Suppressor macrophage treated with lipopolysaccharide for 4 hours (primary cell): ENCODE results near the gene SLIT1.
A peak's percentile ranks its signal among the peaks of the same experiment; 100 is the strongest.
"Not testable (repeated sequence)": the region's sequence is repeated elsewhere in the genome, so short reads cannot be mapped to it uniquely, and the experiment has no call there.

ENCODE experiments used
- DNase-seq: peaks from one replicate; pipeline ENCODE4 v3.0.0-alpha.2; 2020

SLIT1 gene

DNA sequence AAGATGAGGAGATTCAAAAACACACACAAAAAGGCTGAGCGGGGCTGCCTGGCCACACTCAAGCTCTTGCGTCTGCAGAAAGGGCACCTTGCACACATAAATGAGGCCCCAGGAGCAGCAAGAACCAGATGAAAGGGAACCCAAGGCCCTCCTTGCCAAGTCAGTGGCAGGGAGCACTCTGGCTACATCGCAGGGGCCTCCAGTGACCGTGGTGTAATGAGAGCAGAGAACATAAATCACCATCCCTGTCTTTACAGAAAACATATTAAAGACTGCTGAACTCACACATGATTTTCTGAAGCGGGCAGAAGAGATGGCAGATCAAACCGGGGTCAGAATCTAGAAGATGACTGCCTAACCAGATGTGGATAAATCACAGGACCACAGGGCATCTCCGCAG is 80.5 kb downstream of the SLIT1 start:
- DNase-seq = no peak

DNA sequence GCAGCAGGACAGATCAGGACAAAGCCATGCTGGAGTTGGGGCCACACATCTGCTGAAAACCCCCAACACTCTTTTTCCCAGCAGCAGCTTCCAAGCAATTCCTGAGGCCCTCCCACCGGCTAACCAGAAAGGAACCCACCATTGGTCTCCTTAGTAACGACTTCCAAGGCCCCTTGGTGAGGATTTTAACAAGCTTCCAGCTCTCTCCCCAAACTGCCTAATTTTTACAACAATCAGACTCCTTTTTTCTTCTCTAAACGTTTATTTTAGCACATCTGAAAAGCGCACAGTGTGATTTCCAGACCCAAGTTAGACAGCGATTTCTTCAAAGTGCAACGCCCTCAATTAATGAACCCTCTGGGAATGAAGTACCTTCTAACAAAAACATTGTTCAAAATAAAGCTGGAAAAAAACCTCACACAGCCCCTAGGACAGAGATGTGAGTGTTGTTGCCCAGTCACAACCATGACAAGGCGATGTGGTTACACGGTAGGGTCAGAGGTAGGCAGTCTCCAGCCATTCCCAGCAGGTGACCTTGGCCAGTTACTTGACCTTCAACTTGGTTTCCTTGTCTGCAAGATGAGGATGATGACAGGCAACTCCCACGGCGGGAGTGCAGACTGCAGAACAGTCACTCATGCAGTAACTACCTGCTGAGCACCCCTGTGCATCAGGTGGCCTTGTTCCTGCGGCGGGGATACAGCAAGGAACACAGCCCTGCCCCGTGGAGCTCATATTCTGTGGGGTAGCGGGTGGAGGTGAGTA is 82.3 kb downstream of the SLIT1 start:
- DNase-seq = no peak

DNA sequence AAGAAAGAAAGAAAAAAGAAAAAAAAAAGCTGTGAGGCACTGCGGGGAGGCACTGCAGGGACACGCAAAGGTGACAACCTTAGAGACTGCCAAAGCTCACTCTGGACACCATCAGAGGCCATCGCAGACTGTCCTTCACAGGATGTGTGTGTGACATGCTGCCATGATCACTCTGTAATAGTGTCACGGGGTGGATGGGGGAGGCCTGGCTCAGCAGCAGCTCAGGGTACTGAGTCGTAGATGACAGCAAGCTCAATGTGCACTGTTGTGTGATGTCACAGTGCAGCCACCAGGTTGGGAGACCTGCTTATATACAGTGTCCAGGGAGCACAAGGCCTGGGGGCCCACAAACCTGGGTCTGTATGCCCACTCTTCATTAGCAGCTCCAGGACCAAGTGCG is 83.3 kb downstream of the SLIT1 start:
- no peak for DNase-seq

GRCh38 chr10:97101166-97101940 is 84.4 kb downstream of the SLIT1 start:
- no peak for DNase-seq

DNA sequence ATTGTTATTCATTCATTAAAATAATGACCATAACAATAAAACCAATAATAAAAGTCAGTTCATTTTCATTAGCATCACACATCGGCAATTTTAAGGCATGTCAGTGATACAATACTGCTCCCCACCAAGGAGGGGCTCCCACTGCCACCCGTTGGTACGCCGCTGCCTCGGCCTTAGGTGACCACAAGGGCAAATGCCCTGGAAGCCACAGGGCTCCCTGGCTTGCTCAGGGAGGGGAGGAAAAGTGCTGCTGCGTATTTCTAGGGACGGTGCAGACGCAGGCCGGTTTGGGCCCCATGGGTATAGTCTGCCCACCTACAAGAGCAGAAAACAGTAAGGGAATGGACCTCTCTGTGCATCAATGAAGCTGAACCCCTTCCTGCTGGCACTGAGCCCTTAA is 85.1 kb downstream of the SLIT1 start:
- DNase-seq = no peak

DNA sequence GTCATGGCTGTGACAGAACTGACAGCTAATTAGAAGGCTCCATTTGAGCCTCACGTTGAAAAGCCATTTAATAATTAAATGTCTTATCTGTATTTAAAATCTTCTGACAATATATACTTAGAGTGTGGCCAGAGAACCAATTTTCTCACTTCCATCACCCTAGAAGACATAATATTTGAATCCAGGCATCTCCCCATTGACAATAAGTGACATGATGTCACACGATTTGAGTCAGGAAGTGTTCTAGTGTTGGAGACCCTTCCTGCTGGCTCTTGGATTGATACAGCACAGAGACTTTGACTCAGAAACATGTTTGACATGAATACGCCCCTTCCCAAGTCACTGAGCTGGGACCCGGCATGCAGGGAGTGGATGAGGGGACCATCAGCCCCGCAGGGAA is 85.9 kb downstream of the SLIT1 start:
- no peak for DNase-seq

DNA sequence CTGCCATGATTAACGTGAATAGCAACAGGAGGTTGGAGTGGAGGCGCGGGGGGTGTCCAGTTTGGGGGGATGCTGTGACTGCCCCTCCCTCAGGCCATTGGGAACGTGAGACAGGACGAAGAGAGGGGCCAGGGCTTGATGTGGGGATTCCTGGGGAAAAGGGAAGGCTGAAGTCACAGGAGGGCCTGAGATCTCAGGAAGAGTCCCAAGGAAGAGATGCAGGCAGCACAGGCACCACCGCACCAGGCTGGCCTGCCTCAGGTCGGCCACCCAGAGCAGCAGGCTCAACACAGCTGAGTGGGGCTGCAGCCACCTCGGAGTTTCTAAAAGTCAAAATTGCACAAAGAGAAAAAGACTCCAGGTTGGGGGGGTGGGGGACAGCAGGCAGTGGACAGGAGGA is 86.7 kb downstream of the SLIT1 start:
- DNase-seq = no peak

DNA sequence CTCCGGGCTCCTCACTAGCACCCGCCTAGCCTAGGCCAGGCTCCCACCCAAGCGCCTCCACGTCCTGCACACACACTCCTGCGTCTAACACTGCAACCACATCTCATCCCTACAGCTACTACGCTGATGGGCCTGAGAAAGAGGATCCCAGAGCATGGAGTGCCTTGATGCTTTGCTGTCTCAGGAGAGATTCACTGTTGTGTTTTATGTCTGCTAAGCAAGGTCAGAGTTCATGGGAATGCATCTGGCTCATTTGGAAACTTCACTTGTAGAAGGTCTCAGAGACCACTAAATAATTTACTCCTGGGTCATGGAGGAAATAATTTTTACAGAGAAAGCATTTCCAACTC is 88.7 kb downstream of the SLIT1 start:
- DNase-seq = no peak

DNA sequence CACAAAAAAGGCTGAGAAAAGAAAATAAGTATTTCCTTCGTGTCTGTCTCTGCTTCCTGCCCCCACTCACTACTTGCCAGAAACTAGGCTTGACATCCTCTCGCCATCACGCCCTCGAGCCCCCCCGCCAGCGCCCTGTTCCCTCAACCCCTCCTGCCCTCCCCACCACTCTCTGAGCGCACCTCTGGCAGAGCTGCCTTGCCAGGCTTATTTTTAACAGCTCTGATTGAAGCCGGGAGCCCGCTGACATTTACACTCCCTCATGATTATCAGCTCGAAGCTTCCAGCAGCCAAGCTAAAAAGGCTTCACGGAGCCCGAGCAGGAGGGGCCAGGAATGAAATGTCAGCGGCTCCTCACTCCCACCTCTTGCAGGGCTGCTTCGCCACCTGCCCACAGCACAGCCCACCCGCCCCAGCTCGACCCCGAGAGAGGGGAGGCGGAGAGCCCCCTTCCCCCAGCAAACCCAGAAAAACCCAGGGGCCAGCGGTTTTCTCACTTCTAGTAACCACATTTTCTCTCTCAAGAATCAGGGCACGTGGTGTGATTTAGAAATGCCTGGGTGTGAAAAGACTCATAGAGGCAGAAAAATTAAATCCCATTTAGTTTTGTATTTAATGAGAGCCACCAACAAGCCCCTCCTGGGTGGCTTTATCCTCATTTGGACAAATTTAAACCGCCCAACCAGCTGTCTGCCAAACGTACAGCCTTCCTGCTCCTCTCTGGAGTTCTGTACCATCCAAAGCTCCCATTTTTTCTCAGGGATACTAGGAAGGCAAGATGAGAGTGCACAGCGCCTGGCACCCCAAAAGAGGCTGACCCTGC is 89.3 kb downstream of the SLIT1 start:
- no peak for DNase-seq

- no peak for DNase-seq
These were observed 90.0 kb downstream of the SLIT1 start for GRCh38 chr10:97095701-97096260.

DNA sequence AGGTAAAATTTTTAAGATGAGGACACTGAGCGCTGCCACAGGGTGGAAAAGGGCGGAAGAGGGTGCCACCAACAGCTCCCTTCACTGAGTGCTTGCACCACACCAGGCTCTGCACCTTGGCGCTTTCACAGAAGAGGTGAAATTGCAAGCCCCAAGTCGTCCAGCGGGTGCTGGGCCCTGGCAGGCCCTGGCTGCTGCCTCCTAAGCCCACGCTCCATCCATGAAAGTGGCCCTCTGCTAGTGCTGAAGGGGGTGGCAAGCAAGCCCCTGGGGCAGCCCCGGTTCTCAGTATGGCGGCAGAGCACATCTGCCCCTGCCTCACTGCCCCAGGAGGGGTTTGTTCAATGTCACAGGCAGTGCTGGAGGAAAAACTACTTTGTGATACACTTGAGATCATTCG is 95.1 kb downstream of the SLIT1 start:
- no peak for DNase-seq

GRCh38 chr10:97090035-97090434 is 95.7 kb downstream of the SLIT1 start:
- no peak for DNase-seq

DNA sequence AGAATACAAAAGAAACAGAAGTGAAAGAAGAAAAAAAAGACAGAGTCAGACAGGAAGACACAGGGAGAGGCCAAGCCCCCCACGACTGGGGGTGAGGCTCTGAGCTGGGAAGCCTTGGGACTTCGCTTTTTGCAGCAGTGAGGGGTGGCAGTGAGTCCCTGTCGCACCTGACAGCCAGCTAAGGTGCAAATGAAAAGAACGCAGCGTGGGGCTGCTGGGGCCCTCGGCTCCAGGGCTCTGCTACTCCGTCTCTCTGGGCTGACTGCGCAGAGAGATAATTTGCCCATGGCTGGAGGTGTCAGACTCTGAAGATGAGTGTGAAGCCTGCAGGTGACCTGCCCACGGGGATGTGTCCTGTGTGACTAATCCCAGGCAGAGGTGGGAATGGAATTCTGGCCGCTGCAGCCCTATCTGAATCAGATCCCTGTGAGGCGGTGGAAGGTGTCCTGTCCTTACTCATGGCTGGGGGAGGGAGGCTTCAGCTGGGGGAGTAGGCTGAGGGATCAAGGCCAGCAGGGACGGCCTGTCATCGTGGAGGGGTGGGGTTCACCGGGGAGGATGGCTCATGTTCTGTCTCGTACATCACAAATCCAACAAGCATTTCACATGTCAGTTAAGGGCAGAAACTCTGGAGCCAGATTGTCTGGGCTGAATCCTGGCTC is 96.4 kb downstream of the SLIT1 start:
- DNase-seq = no peak

- no peak for DNase-seq
These were observed 98.5 kb downstream of the SLIT1 start for GRCh38 chr10:97087296-97087695.

- DNase-seq = no peak
These were observed 99.2 kb downstream of the SLIT1 start for GRCh38 chr10:97086530-97086929.

DNA sequence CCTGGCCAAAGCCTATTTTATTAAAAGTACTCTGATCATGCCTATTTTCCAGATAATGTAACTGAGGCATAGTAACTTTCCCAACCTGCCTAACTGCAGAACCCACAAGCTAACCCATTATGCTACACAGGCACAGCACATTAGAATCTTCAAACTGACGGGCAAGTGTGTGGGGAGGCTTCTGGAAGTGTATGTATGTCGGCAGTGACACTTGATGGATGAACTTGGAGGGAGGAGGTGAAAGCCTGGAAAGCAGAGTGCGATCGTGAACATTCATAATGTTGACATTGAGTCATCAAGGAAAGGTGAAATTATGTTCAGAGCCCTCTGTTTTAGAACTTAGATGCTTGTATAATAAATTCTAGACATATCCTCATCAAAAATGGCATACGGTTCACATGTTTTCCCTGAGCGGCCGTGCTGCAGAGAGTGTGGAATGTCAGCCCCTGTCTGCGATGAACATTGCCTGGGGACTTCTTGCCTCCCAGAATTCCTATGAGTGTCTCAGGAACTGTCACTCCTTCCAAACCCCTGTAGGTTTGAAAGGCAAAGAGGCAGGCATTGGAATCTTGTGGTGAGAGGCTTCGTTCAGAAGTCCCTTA is 102.4 kb downstream of the SLIT1 start:
- no peak for DNase-seq

DNA sequence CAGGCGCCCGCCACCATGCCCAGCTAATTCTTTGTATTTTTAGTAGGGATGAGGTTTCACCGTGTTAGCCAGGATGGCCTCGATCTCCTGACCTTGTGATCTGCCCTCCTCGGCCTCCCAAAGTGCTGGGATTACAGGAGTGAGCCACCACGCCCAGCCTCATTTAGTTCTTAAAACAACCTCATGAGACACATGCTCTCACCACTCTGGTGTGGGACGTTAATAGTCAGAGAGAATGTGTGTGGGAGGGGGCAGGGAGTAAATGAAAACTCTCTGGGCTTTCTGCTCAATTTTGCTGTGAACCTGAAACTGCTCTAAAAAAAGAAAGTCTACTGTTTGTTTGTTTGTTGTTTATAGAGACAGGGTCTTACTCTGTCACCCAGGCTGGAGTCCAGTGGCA is 103.2 kb downstream of the SLIT1 start:
- not testable (repeated sequence) for DNase-seq

DNA sequence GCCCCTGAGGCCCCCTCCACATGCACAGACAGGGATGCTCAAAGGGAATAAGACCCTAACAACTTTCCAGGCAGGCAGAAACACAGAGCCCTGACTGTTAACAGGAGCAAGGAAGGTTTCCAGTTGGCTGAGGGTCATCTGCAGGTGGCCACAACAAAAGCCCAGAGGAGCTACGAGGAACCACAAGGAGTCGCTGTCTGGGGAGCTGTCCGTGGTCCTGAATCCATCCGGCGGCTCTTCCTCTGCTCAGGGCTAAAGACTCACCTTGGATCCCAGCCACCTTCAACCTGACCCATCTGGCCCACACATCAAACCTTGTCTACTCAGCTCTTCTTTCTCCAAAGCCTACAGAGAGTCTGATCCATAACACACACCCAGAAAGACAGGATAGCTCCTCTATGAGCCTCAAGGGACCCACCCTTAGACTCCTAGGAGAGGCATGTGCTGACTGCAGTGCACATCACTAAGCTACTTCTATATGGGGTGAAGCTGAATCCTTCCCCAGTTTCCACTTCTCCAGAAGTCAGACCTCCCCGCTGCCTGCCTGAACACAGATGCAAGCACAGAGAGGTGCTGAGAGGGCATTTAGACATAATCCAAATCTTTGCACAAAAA is 104.0 kb downstream of the SLIT1 start:
- peak; percentile 80 for DNase-seq

DNA sequence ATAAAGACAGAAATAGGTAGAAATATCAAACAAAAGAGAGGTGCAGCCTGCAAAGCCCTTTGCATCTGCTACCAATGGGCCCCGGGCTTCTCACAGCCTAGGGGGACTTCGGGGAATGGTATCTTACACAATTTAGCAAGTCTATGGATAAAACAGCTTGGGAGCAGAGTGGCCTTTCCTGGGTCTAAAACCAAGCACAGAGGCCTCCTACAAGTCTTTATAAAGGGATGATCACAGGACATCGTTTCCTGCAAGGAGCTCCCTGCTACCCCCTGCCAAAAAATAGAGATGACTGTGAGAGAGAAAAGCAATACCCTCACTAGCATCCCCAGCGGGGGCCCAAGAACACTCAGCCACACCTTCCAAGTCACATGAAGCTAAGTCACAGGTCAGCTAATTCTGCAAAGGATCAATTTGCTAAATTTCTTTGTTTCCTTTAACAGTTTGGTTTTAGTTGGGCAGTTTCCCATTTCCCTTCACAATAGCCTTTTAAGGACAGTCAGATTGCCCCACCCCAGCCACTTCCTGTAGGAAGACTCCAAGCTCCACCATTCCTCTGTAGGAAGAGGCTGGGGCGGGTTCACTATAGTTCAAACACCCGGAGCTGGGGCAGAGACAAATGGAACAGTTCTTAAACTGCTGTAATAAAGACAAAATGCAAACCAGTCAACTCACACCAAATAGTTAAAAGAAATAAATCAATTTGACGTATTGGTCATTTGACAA is 105.5 kb downstream of the SLIT1 start:
- no peak for DNase-seq

DNA sequence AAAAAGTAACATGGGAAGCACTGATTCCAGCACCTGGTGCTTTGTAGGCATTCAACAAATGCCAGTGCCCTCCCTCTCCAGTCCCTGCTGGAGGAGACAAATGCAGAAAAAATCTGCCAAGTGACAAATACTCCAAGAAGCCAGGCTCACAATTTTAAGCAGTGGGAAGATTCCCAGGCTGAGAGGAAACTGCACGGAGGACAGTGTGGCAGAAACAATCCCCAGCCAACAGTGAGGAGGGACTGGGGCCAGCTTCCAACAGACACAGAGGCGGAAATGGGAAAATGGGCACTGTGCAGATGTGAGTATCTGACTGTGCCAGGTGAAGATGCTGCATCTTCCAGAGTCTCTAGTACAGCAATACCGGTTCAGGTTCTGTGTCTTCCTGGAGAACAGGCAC is 106.3 kb downstream of the SLIT1 start:
- DNase-seq = no peak

GRCh38 chr10:97078938-97079445 is 106.8 kb downstream of the SLIT1 start:
- DNase-seq = no peak
